GM03348 (cell line): Measurements from ENCODE around the gene GALNS.
"Not testable (repeated sequence)": the region's sequence is repeated elsewhere in the genome, so short reads cannot be mapped to it uniquely, and the experiment has no call there.

Experiments
- DNase-seq: peaks from one replicate; pipeline ENCODE4 v3.0.0; 2012; ENCODE audit warnings: low spot score

The GALNS gene

DNA sequence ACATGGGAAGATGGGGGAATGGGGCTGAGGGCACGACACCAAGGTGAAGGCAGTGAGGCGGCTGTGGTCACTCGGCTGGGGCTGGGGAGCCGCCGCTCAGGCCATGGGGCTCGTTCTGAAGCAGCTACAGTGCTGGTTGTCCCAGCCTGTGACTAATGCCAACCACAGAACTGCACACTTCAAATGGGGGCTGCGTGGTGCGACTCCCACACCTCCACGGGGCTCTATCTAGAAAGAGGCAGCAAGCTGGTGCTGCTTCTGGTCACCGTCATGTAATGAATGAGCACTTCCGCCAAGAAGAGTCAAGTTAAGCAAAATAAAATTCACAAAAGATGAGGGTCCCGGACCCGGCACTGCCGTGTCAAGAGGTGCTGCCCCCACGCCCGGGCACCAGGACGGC lies 20.0 kb downstream of the GALNS start:
- no peak for DNase-seq

- no peak for DNase-seq
These were observed 20.9 kb downstream of the GALNS start for GRCh38 chr16:88835818-88836217.

DNA sequence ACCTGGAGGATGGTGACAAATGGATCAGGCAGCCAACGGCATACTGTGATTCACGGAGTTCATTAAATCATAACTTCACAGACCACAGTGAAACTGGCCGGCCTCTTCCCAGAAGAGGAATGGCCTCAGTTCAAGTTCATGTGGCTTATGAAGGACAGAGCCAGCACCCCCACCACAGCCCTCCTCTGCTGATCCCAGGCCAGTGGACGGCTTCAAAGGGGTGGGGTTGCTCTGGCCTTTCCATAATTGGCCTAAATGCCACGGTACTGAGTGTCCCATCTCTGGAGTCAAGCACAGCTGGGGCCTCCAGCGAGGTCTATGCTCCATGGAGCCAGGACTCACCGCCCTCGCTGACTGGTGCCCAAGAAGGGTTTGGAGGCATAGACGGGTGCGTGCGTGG lies 21.4 kb downstream of the GALNS start:
- no peak for DNase-seq

- DNase-seq: no peak
These were observed 22.1 kb downstream of the GALNS start for GRCh38 chr16:88834670-88835069.

GRCh38 chr16:88833086-88833485 lies 23.7 kb downstream of the GALNS start:
- DNase-seq: no peak

- DNase-seq: no peak
These were observed 24.9 kb downstream of the GALNS start for GRCh38 chr16:88831838-88832237.

DNA sequence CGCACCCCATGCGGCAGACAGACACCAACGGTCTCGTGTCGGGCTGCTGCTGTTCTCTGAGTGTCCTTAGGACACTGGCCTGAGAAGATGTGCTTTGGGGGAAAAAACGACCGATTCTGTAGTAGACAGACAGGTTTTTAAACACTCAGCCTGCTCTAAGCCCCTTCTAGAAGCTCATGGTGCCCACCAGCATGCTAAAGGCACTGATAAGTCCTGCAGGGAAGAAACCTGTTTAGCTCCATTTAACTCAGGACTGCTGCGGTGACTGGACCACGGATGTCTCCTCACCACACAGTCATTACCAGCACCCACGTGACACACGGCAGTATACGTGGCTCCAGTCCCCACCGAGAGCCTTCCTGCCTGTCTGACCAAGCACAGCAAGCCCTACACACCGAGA lies 26.0 kb downstream of the GALNS start:
- no peak for DNase-seq

DNA sequence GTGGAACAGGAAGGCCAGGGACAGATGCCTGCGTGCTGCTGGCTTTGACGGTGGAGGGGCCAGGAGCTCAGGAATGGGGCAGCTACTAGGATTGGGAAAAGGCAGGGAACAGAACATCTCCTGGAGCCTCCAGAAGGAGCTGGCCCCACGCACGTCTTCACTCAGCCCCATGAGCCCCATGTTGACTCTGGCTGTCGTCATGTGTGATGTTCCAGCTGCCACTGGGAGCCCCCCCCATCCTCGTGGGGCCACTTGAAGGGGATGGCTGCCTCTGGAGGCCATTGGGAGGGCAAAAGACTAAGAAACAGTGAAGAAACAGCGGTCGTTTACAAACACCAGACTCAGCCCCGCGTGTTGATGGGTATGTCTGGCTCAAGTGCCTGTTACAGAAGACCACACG lies 26.5 kb downstream of the GALNS start:
- no peak for DNase-seq

DNA sequence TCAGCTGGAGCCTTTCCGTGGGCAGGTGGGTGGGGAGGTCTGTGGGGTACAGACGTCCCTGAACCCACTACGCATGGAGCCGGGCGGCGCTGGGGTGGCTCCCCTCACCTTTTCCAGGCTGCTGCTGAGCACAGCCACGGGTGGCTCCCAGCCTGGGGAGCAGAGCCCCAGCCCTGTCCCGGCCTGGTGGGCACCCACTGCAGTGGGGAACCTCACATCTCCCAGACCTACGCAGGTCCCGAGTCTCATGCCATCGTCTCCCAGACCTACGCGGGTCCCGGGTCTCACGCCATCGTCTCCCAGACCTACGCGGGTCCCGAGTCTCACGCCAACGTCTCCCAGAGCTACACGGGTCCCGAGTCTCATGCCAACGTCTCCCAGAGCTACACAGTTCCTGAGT lies 28.0 kb downstream of the GALNS start:
- no peak for DNase-seq

DNA sequence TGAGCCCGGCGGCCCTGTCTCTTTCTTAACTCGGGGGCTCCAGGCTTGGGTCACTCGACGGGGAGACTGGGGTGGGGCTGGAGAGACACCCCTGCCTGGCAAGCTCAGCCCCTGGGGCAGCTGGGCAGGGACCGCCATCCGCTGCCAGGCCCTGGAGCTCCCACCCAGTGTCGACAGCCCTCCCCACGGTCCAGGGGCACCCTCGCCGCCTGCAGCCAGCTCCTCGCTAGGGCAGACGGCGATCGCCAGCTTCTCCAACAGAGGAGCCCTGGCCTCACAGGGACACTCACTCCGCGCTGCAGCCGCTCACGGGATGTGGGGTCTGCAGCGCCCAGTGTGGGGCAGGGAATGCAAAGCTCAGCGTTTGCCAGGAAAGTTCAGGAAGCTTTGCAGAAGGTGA lies 29.0 kb downstream of the GALNS start:
- DNase-seq: no peak

DNA sequence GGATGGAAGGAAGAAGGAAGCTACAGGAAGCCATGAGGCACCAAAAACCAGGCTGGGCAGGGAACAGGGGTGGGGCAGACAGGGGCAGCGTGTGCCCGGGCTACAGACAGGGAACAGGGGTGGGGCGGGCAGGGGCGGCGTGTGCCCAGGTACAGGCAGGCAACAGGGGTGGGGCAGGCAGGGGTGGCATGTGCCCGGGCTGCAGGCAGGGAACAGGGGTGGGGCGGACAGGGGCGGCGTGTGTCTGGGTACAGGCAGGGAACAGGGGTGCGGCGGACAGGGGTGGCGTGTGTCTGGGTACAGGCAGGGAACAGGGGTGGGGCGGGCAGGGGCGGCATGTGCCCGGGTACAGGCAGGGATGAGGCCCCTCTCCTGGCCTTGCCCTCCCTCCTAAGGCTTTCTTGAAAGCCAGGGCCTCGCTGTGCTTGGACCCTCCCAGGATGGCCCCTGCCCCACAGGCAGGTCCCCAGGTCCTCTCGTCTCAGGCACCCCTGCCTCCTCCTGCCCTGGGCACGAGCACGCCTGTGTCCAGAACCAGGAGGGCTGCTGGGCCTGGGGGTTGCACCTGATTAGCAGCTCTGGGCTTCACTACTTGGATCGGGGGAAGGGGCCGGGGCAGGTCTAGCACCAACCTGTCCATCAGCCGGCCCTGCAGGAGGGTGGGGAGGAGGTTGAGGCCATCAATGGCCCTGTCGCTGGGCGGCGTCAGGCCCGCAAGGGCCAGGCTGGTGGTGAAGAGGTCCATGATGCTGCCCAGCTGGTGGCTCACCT lies 30.5 kb downstream of the GALNS start:
- no peak for DNase-seq

- no peak for DNase-seq
These were observed 31.6 kb downstream of the GALNS start for GRCh38 chr16:88825146-88825545.

- DNase-seq: no peak
These were observed 32.3 kb downstream of the GALNS start for GRCh38 chr16:88824256-88825077.

DNA sequence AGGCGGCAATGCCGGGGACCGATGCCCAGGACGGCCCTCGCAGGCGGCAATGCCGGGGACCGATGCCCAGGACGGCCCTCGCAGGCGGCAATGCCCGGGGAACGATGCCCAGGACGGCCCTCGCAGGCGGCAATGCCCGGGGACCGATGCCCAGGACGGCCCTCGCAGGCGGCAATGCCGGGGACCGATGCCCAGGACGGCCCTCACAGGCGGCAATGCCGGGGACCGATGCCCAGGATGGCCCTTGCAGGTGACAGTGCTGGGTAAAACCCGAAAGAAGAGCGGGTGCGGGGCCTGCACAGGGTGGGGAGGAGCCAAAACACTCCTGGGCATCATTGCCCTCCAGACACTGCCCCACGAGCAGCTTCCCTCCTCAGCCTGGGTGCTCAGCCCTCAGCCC lies 33.1 kb downstream of the GALNS start:
- not testable (repeated sequence) for DNase-seq

GRCh38 chr16:88822281-88823040 lies 34.3 kb downstream of the GALNS start:
- DNase-seq: no peak

- no peak for DNase-seq
These were observed 35.4 kb downstream of the GALNS start for GRCh38 chr16:88821168-88821850.

- no peak for DNase-seq
These were observed 36.2 kb downstream of the GALNS start for GRCh38 chr16:88820385-88821025.

- DNase-seq: no peak
These were observed 37.6 kb downstream of the GALNS start for GRCh38 chr16:88819126-88819525.

DNA sequence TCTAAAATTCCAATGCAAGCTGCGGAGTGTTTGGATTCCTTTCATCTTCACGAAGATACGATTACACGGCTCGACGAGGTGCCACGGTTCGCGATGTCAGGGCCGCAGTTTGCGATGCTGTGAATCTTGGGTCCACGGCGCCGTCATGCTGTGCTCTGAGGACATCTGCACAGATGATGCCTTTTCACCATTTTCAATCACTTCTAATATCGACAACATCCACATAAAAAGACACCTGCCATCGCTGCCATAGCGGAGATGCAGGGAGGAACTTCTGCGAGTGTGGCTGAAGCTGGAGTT lies 38.2 kb downstream of the GALNS start:
- no peak for DNase-seq

GRCh38 chr16:88817785-88818574 lies 38.8 kb downstream of the GALNS start:
- DNase-seq: no peak
